NCI-H748 treated with DMSO at 0.1 percent for 48 hours (cell line): Measurements from ENCODE around the gene RGS6.

ENCODE experiments used
- DNase-seq: peaks from one replicate; lab custom pipeline; 2025; lab: John Stamatoyannopoulos, UW

Gene RGS6

GRCh38 chr14:71947947-71948500 is 15.8 kb downstream of the RGS6 start:
- DNase-seq, result no peak

DNA sequence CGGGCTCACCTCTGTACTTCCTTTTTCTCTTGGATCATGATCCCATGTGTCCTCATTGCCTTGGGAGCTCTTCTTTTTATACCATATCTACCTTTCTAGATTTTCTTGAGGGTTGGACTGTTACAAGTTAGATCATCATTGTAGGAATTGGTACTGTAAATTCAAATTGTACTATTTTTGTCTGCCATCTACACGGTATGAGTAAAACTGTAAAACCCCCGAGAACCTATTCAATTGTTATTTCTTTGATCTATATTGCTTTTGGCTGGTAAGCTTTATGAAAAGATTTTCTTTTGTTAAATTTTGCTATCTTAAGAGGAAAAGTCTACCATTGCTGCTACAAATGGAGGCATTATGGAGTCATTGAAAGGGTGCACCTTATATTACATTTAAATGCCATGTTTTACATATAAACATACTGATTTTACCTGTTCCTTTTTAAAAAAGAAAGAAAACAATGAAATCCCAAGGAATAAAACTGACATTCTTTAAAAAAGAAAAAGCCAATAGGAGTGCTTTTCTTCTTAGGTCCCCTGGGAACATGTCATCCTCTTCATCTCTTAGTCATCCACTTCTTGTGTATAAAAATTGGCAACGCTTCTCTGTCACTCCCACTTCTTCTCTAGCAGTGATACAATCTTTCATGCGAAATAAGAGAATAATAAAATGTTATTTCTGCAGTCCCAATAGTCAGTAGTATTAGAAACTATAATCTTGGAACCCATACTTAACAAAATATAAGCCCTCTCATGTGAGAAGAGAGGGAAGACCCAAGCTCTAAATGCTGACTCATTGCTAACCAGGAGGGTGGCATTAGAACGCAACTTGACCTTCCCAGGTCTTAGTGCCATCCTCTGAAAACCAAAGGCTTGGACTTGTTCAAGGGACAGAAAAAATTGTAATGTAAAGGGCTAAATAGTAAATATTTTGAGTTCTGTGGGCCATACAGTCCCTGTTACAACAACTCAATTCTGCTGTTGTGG is 20.4 kb downstream of the RGS6 start:
- DNase-seq, result no peak

GRCh38 chr14:71956920-71957563 is 24.8 kb downstream of the RGS6 start:
- no peak for DNase-seq

DNA sequence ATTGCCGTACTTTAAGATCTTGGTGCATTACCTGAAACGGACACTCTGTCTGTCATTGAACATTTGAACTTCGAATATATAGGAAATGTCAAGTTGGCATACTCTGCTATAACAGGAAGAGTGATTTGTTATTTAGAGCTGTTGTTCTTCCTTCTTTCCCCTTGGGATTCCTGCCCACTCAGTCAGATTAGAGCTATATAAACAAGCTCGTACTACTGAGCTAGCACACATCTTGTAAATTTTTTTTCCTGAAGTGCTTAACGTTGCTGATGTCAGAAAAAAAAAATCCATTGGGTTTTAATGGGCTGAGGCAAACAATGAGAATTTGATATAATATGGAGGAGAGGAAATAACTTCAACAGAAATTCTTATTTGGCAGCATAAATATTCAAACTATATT is 26.8 kb downstream of the RGS6 start:
- DNase-seq, result no peak

DNA sequence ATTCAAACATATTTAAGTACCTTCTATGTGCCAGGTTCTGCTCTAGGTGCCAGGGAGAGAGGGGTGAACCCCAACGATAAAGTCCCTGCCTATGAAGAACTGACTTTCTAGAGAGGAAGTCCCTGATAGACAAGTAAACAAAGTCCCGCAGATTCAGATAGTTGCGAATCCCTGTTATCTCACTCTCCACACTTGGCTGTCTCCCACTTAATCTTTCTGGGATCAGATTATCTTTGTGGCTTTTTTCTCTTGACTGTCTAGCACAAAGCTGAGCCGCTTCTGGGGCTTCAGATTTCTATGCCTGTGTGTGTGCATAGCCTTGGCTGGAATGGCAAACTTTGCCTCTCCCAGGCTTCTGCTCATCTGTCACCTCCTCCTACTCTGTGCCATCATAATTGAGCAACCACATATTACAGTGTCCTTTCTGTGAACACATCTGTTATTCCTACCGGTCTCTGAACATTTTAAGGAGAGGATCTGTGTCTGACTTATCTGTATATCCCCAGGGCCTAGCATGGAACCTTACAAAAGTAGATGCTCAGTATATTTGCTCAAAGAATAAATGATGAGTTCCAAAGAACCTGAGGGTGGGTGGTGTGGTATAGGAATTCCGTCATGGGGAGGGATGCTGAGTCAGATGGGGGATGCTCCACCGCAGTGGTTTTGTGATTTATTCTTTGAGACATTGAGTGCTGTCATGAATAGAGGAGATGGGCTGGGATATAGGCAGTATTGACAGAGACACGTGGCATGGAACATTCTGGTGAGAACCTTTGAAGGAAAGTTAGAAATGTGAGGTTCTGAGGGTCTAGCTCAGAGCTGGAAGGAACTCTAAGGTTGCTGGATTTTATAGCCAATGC is 28.5 kb downstream of the RGS6 start:
- no peak for DNase-seq

DNA sequence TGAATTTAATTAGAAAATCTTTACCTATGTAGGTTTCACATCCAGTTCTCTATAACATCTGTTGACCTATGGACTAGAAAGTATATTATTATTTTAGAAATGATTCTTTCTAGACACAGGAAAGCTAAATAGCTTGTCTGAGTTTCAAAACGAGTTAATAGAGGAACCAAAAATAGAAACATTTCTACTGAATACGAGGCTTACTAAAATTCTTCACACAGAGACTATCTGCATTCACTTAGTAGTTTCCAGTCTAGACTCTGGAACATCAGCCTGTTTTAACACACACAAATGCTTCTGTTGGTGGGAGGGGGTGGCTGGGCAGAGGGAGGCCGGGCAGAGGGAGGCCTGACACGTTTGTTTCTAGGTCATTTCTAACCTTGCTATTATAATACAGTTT is 29.7 kb downstream of the RGS6 start:
- DNase-seq, result no peak

- DNase-seq, result no peak
Observed at GRCh38 chr14:71964716-71965115, 32.5 kb downstream of the RGS6 start.

DNA sequence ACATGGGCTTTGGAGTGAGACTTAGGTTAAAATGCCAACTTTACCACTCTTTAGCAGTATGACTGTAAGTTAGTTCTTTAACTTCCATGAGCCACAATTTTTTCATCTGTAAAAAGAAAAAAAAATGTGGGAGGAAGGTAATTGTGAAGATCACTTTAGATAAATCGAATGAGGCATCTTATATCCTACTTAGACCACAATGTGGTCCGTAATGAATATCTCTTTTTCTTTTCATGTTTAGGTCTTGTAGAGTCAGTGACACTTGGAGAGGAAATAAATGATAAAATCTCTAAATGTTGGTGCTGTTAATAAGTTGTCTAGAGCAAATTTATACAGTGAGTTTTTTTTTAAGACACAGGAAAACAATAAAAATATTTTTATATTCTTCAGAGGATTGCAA is 34.3 kb downstream of the RGS6 start:
- DNase-seq, result no peak

GRCh38 chr14:71967704-71968103 is 35.5 kb downstream of the RGS6 start:
- DNase-seq, result no peak

- no peak for DNase-seq
Observed at GRCh38 chr14:71970272-71970671, 38.0 kb downstream of the RGS6 start.

DNA sequence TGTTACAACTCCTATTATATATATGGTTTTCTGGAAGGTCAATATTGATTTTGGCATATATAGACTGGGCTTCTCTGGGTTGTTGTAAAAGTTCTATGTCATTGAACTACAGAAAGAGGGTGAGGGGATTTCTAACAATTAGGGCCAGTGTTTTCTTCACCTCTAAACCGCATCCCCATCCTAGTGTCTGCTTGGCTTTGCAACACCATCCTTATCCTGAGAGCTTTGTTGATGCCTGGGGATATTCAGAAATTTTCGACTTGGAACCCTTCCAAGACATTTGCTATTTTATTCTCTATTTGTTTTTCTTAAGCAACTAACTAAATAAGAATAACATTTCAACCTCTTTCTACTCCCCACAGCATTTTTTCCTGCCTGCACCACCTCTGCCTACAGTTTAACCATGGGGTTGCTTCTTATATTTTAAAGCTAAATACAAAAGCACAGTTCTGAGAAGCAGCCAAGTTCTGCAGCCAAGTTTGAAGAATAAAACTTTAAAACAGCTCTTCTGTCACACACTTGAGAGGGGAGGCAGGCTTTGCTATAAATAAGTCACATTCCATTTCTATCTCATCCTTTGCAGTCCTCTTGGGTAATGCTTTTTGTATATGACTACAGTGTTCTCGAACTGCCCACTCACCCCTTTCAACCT is 53.4 kb downstream of the RGS6 start:
- no peak for DNase-seq

- DNase-seq, result no peak
Observed at GRCh38 chr14:71988476-71988875, 56.2 kb downstream of the RGS6 start.

GRCh38 chr14:71988939-71989338 is 56.7 kb downstream of the RGS6 start:
- no peak for DNase-seq

GRCh38 chr14:71994416-71994815 is 62.2 kb downstream of the RGS6 start:
- DNase-seq, result no peak

DNA sequence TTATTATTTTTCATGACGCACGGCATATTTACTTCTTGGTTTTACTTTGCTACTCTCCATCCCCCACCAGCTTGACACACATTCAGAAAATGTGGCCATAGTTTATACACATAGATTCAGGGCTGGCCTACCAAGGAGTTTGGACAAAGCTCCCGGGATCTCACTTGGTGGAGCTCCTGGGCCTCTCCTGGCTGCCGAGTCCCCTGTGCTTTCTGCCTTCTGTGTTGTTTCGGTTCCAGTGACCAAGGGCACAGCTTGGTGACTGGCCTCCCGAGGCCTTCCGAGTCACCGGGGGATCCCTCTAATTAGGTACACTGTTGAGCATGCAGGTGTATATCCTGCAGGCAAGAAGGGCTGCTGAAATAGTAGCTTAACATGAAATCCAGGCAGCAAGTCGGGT is 63.5 kb downstream of the RGS6 start:
- DNase-seq, result no peak

DNA sequence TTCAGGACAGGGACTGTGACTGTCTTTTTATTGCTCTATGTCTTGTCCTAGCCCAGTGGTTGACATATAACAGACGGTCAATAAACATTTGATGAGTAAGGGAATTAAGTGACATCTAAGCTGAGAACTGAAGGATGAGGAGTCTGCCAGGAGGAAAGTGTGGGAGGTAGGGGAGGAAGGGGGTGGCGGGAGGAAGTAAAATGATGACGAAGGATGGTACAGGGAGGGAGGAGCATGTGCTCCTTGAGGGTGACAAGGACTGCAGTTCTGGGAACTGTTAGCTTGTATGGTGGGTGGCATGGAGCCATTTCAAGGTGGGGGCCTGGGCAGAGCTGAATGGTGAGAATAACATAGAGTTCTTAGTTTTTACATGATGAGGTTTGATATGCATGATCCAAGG is 64.4 kb downstream of the RGS6 start:
- DNase-seq, result no peak

DNA sequence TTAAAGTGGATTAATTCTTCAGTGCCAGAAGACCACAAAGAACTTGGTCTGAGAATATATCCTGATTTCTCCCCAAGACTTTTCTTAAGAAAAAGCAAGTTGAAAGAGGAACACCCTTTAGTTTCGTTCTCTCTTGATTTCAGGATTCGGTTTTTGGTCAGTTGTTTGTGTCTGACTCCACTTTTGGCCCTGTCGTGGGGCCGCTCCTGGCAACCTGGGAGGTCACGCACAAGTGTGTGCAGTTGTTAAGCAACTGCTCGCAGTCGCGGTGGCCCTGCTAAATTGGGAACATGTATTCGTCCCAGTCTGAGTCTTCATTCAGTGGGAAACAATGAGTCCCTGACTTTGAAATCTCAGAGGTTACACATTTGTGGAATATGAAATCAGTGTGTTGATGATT is 68.7 kb downstream of the RGS6 start:
- DNase-seq, result no peak

DNA sequence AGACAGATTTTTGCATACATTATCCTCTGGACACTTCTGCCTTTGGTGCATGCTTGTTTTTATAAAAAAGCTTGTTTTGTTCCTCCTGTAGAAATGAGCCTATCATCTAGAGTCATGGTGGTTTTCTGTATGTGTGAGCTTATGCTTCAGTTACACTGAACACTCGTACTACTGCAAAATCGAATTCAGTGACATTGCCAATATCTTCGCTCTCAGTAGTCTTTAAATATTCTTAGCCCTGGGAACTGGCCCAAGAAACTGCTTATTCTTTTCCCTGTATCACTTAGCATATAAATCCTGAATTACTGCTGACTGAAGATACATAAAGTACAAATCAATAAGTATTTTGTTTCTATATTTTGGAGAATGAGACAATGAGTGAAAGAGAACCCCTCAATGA is 70.5 kb downstream of the RGS6 start:
- no peak for DNase-seq

DNA sequence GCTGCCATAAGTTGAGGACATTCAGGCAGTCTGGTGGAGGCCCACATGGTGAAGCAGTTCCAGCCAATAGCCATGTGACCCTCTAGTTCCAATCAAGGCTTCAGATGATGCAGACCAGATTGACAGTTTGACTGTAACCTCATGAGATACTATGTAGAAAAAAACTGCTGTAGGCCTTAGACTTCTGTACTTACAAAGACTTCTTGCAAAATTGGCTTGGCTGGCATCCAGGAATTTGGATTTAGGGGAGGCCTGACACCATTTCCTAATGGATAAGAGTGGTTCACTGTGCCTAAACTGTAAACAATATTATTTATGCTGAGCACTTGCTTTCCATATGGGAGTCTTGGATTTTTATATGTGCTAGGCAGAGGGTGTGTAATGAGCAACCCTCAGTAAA is 76.4 kb downstream of the RGS6 start:
- DNase-seq, result no peak

- DNase-seq, result no peak
Observed at GRCh38 chr14:72010474-72010873, 78.2 kb downstream of the RGS6 start.

DNA sequence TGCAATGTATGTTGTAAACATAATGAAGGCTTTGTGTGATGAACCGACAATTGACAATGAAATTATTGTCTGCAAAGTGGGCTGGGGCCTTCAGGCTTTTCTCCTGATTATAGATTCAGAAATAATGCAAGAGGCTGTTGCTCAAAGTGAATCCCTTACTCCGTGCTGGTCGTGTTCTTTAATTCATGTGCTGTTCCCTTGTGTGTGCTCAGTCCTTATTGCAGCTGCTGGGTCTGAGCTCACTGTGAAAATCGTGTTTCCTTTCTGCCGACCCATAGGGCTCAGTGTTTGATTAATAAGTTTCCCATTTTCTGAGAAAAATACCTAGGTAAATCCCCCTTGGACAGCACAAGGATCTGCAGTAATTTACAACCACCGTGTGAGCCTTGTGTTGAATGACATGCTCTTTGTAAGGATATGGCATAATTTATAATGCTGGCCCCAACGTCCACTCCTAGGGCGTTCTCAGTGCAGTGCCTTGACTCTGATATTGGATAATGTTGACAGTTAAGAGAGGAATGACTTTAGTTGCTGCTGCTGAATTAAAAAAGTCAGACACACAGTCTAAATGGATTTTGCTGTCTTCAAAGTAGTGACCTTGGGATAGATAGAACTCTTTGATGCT is 81.6 kb downstream of the RGS6 start:
- no peak for DNase-seq
